Activated CD8-positive, alpha-beta T cell treated with anti-CD3 and anti-CD28 coated beads for 36 hours (primary cell): ENCODE data around the gene RAPGEF1. TPM values are rescaled to one million over a fixed set of nuclear protein-coding genes. Genes with fewer than 3 reads are reported as not detected.
"Not testable (repeated sequence)": the region's sequence is repeated elsewhere in the genome, so short reads cannot be mapped to it uniquely, and the experiment has no call there.

Experiments
- ATAC-seq: fragments of 200-7000 bp; cut with Tn5 transposase; one replicate; pipeline ENCODE4 v1.10.0; 2021; ENCODE audit warnings: mild to moderate bottlenecking, moderate library complexity
- CTCF ChIA-PET: fragments of 350-600 bp; sonication (Branson Sonifier 250); formaldehyde crosslinking; loops from one replicate; lab custom pipeline; 2021; ENCODE audit warnings: antibody characterized with exemption; lab: Charles Lee
- POLR2A ChIA-PET: fragments of 350-600 bp; sonication (Branson Sonifier 250); formaldehyde crosslinking; loops from one replicate; lab custom pipeline; 2021; ENCODE audit warnings: antibody characterized with exemption; lab: Charles Lee
- DNase-seq: peaks from one replicate; pipeline ENCODE4 v3.0.0-alpha.2; 2020
- H3K27ac Mint-ChIP-seq: one replicate; pipeline ENCODE4 v1.8.0; 2021; ENCODE audit warnings: mild to moderate bottlenecking, mixed read lengths
- H3K27me3 Mint-ChIP-seq: one replicate; pipeline ENCODE4 v1.8.0; 2021; ENCODE audit warnings: mixed read lengths
- H3K36me3 Mint-ChIP-seq: one replicate; pipeline ENCODE4 v1.8.0; 2021; ENCODE audit warnings: low read depth, mixed read lengths
- H3K4me1 Mint-ChIP-seq: one replicate; pipeline ENCODE4 v1.8.0; 2021; ENCODE audit warnings: low read depth, mixed read lengths
- H3K4me3 Mint-ChIP-seq: one replicate; pipeline ENCODE4 v1.8.0; 2021; ENCODE audit warnings: mild to moderate bottlenecking, moderate library complexity, mixed read lengths
- H3K9me3 Mint-ChIP-seq: one replicate; pipeline ENCODE4 v1.8.0; 2021; ENCODE audit warnings: mixed read lengths
- intact Hi-C: fragments of 100-400 bp; cut with micrococcal nuclease; formaldehyde crosslinking; loops from one replicate; pipeline ENCODE4 v1.10.0; 2022
- total RNA-seq, 2 experiments: library from RNA; stranded (reverse); gene quantifications; one replicate each; pipeline ENCODE4 v1.2.3, GENCODE V29; 2021
- TF ChIP-seq, protein P1 (sequence below): fragments of 200-600 bp; IDR thresholded peaks from one replicate; pipeline ENCODE4 v1.8.0; 2022; ENCODE audit warnings: antibody characterized with exemption, mild to moderate bottlenecking

The RAPGEF1 gene
- total RNA-seq, 2 experiments from 2014 or later, result 84.5 to 85.2 TPM

DNA sequence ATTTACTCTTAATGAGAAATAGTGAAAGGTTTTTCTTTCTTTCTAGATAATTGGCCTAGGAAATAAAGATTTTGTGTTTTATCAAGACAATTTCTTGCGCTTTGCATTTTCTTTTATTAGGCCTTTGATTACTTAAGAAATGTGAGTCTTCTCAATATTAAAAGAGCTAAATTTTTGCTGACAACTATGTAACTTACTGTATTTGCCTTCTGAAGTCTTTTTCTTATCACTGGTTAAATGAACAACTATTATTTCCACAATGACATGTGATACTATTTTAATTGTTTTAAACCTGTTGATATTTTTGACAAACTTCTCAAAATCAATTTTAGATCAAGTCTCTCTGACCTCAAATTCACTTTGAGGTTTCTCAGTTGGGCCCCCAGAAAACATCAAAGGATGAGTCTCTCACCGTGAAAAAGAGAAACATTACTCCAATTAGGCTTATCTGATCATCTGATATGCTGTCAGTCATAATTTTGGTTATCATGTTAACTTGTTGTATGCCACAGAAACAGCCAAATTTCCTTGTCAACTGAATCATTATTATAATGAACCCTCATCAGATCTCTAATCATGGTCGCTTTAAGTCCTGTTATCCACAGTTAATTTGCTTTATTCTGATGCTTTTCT, 48.8 kb downstream of the RAPGEF1 start:
- Mint-ChIP-seq H3K4me3 (peak overlapping the region; percentile 34), H3K27ac (peak overlapping the region; percentile 75), H3K9me3 (no peaks in the 10 kb centered on the region), H3K36me3 (peaks cover 3% of the 10 kb centered on the region), H3K27me3 (no peaks in the 10 kb centered on the region), H3K4me1 (peaks cover 80% of the 10 kb centered on the region)
- peak; percentile 29 for DNase-seq
- TF ChIP-seq, protein P1, sequence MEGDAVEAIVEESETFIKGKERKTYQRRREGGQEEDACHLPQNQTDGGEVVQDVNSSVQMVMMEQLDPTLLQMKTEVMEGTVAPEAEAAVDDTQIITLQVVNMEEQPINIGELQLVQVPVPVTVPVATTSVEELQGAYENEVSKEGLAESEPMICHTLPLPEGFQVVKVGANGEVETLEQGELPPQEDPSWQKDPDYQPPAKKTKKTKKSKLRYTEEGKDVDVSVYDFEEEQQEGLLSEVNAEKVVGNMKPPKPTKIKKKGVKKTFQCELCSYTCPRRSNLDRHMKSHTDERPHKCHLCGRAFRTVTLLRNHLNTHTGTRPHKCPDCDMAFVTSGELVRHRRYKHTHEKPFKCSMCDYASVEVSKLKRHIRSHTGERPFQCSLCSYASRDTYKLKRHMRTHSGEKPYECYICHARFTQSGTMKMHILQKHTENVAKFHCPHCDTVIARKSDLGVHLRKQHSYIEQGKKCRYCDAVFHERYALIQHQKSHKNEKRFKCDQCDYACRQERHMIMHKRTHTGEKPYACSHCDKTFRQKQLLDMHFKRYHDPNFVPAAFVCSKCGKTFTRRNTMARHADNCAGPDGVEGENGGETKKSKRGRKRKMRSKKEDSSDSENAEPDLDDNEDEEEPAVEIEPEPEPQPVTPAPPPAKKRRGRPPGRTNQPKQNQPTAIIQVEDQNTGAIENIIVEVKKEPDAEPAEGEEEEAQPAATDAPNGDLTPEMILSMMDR, result no peak
- CTCF ChIA-PET, result interaction anchor here (0.8 to 1.3 kb wide), 3 partner anchors 10 to 99 kb away, joined by 3 to 7 read pairs (median 4); no protein-coding TSS in a partner anchor
- POLR2A ChIA-PET, result interaction anchor here (0.6 to 2.5 kb wide), 4 partner anchors 10 to 33 kb away, joined by 3 to 7 read pairs (median 4); no protein-coding TSS in a partner anchor
- intact Hi-C loops, result loop anchor here (5.0 kb wide), 1 partner anchor 36 kb away; no protein-coding TSS in a partner anchor
- ATAC-seq, result peak; percentile 71

DNA sequence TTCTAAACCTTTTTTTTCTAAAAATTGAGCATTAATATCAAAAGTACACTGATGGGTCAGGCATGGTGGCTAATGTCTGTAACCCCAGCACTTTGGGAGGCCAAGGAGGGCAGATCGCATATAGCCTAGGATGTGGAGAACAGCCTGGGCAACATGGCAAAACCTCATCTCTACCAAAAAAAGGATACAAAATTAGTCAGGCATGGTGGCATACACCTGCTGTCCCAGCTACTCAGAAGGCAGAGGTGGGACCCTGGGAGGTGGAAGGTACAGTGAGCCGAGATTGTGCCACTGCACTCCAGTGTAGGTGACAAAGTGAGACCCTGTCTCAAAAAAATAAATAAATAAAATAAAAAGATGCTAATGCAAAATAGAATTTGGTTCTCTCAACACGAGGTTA, 49.4 kb downstream of the RAPGEF1 start:
- Mint-ChIP-seq H3K9me3 (no peaks in the 10 kb centered on the region), H3K4me1 (peaks cover 79% of the 10 kb centered on the region), H3K4me3 (no peak overlapping the region), H3K27ac (no peak overlapping the region), H3K27me3 (no peaks in the 10 kb centered on the region), H3K36me3 (peaks cover 8% of the 10 kb centered on the region)
- DNase-seq (no peak), ATAC-seq (no peak)
- intact Hi-C loops, result loop anchor here (5.0 kb wide), 1 partner anchor 37 kb away; no protein-coding TSS in a partner anchor
- TF ChIP-seq, protein P1, result no peak
- CTCF ChIA-PET, result no interaction called here
- POLR2A ChIA-PET, result interaction anchor here (0.6 to 2.5 kb wide), 5 partner anchors 9 to 34 kb away, joined by 3 to 7 read pairs (median 3); no protein-coding TSS in a partner anchor

- no peak overlapping the region for H3K27ac Mint-ChIP-seq
- no peak for DNase-seq
- peaks cover 73% of the 10 kb centered on the region for H3K4me1 Mint-ChIP-seq
- H3K4me3 Mint-ChIP-seq, result no peak overlapping the region
- intact Hi-C loops, result no loop called here
- peaks cover 9% of the 10 kb centered on the region for H3K36me3 Mint-ChIP-seq
- TF ChIP-seq, protein P1, result no peak
- POLR2A ChIA-PET, result no interaction called here
- no peak for ATAC-seq
- H3K27me3 Mint-ChIP-seq, result no peaks in the 10 kb centered on the region
- no peaks in the 10 kb centered on the region for H3K9me3 Mint-ChIP-seq
- CTCF ChIA-PET, result interaction anchor here (1.3 to 1.4 kb wide), 2 partner anchors 9 to 52 kb away, joined by 3 to 4 read pairs; no protein-coding TSS in a partner anchor
These were observed 51.5 kb downstream of the RAPGEF1 start for GRCh38 chr9:131688377-131688776.

DNA sequence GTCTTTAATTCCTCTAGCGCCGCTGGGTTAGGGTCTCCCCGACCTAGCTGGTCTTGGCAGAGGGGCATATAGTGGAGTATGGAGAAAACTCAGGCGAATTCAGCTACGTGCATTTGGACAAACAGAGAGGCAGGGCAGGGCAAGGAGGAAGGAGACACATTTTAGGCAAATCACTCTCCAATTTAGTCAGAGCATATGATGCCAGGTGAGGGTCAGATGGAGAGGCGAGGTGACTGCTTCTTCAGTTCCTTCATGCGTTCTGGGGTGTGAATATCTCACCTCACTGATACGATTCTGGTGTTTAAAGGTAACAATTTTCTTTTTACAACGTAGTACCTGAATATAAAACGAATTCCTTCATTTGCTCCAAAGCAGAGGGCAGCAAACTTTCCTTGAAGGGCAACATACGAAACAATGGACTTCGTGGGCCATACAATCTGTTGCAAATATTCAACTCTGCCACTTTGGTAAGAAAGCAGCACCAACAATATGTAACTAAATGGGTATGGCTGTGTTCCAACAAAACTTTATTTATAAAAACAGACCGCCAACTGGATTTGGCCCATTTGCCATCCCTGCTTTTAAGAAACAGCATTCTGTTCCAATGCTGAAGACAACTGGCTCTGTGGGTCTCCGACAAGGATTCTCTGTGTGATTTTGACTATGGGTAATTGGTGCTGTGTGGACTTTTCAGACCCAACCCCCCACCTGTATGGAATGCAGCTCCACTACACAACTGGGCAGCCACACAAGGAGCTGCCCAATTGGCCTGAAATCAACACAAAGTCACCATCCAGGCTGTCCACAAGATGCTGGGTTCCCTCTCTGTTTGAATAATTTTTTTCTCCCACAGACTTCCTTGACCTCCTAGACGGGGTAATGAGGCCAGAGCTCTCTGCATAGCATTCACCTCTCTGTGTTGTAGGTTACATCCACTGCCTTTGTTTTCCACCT, 53.8 kb downstream of the RAPGEF1 start:
- no peak overlapping the region for H3K4me3 Mint-ChIP-seq
- DNase-seq, result no peak

GRCh38 chr9:131683094-131683493, 56.8 kb downstream of the RAPGEF1 start:
- H3K27me3 Mint-ChIP-seq, CTCF ChIA-PET, H3K27ac Mint-ChIP-seq, H3K9me3 Mint-ChIP-seq, intact Hi-C loops, DNase-seq, ATAC-seq, H3K4me3 Mint-ChIP-seq, POLR2A ChIA-PET: not testable (repeated sequence)
- H3K4me1 Mint-ChIP-seq, result peaks cover 71% of the 10 kb centered on the region
- peaks cover 14% of the 10 kb centered on the region for H3K36me3 Mint-ChIP-seq

More for the DNA sequence above, 53.8 kb downstream of the RAPGEF1 start:
- POLR2A ChIA-PET, result interaction anchor here (1.2 kb wide), 1 partner anchor 14 kb away, joined by 4 read pairs; no protein-coding TSS in a partner anchor
- Mint-ChIP-seq H3K36me3 (peaks cover 9% of the 10 kb centered on the region), H3K27me3 (no peaks in the 10 kb centered on the region), H3K9me3 (no peaks in the 10 kb centered on the region), H3K4me1 (peaks cover 64% of the 10 kb centered on the region), H3K27ac (no peak overlapping the region)
- ATAC-seq, result no peak
- CTCF ChIA-PET, result interaction anchor here (1.6 kb wide), 1 partner anchor 8 kb away, joined by 4 read pairs; no protein-coding TSS in a partner anchor
- TF ChIP-seq, protein P1, result no peak
- intact Hi-C loops, result no loop called here
